HG02588 (cell line): Measurements from ENCODE around the gene ZC3H18.

Experiments
- ATAC-seq: cut with Tn5 transposase; IDR thresholded peaks from one replicate; pipeline ENCODE4 v1.9.1; 2021; ENCODE audit warnings: mild to moderate bottlenecking, moderate library complexity; ENCODE audit not compliant: unreplicated experiment

ZC3H18 gene

GRCh38 chr16:88532434-88533241 lies 37.6 kb upstream of the ZC3H18 start:
- ATAC-seq = no peak

GRCh38 chr16:88533381-88533917 lies 36.8 kb upstream of the ZC3H18 start:
- ATAC-seq = no peak

- ATAC-seq = no peak
These were observed 36.1 kb upstream of the ZC3H18 start for GRCh38 chr16:88533932-88534637.

GRCh38 chr16:88534638-88535190 lies 35.5 kb upstream of the ZC3H18 start:
- ATAC-seq = no peak

GRCh38 chr16:88535191-88535856 lies 34.9 kb upstream of the ZC3H18 start:
- ATAC-seq = no peak

DNA sequence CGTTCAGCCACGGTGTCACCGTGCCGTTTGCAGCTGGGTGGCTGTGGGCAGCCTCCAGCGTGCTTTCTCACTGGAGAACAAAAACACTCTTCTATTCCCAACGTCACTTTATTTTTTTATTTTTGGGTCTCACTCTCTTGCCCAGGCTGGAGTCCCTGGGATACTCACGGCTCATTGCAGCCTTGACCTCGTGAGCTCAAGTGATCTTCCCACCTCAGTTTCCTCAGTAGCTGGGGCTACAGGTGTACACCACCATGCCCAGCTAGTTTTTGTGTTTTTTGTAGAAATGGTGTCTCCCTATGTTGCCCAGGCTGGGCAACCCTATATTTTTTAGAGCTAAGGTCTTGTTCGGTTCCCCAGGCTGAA lies 34.4 kb upstream of the ZC3H18 start:
- ATAC-seq = no peak

DNA sequence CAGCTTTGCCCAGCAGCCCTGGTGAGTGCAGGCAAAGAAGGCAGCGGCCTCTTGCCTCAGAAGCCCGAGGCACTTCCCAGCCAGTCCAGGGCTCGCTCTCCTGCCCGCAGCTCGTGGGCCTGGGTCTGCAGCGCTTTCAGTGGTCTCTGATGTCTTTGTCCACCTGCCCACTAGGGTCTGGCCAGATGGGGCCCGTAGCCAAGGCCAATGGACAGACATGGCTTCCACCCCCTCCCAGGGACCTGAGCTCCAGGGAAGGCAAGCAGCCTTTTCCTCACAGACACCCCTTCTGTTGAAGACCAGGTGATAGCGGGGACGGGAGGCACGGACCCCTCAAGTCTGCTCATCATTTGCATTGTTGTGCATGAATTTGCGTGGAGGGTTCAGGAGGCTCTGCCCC lies 33.7 kb upstream of the ZC3H18 start:
- ATAC-seq = no peak

DNA sequence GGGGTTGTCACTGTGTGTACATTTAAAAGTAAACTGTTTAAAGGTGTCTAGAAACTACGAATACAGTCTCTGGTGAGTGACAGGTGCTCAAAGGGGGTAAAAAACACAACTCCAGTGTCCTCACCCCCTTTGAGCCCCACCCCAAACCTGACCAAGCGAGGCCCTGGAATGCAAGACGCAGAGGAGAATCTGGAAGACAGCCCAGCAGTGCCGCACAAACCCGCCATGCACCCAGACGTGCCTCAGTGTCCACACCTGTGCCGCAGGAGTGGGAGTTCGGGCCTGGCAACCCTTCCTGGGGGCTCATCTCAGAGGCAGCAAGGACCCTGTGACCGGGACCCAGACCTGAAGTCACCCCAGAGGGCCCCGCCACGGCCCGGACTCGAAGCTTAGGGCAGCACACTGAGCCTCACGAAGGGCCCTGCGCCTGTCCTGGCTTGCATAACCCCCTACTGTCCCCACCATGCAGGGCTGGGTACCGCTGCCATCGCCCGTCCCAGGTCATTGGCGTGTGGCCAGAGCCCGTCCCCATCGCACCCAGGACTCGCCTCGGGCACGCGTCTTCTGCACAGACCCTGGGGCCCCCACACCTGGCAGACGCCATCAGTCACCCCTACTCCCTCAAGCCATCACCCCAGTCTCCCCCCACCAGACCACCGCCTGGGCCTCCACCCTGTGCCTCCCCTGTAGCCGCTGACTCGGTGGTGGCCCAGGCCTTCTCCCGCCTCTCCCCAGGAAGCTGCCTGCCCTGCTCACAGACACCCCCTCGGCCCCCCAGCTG lies 33.0 kb upstream of the ZC3H18 start:
- ATAC-seq = no peak

DNA sequence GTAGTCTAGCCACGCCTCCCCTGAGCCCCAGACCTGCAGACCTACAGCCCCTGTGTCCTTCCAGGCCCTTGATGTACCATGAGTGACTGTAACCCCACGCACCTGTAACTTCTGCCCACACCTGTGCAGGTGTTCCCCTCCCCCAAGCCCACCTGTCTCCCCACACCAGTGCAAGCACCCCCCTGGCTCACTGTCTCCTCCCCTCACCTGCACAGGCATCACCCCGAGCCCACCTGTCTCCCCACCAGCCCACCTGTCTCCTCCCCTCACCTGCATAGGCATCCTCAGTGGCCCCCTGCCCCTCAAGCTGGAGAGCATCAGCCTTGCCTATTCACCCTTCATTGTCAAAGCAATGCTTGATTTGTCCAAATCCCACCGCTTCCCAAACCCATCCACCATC lies 32.3 kb upstream of the ZC3H18 start:
- ATAC-seq = no peak

DNA sequence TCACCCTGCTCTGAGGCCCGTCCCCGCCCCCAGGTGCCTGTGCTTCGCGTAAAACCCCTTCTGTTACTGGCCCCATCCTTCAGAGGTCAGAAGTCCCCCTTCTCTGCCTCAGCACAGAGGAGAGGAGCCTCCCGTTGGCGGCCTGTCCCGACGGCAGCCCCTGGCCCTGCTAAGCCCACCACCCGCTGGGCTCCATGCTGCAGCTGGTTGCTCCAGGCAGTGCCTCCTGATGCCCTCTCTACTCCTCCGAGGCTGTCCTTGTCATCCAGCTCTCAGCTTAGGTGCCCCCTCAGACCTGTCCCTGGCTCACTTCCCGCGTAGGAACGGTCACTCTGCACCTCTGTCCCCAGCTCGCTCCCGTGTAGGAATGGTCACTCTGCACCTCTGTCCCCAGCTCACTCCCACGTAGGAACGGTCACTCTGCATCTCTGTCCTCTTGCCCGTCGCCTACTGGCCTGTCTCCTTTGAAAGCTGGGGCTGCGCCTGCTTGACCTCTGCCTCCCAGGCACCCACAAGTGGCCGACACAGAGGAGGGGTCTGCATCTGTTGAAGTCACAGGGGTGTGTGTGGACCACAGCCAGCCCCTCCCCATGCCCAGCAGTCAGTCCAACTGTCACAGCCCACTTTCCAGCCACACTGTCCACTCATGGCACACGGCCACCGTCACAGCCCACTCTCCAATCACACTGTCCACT lies 31.7 kb upstream of the ZC3H18 start:
- no peak for ATAC-seq

GRCh38 chr16:88539261-88539651 lies 30.9 kb upstream of the ZC3H18 start:
- no peak for ATAC-seq

DNA sequence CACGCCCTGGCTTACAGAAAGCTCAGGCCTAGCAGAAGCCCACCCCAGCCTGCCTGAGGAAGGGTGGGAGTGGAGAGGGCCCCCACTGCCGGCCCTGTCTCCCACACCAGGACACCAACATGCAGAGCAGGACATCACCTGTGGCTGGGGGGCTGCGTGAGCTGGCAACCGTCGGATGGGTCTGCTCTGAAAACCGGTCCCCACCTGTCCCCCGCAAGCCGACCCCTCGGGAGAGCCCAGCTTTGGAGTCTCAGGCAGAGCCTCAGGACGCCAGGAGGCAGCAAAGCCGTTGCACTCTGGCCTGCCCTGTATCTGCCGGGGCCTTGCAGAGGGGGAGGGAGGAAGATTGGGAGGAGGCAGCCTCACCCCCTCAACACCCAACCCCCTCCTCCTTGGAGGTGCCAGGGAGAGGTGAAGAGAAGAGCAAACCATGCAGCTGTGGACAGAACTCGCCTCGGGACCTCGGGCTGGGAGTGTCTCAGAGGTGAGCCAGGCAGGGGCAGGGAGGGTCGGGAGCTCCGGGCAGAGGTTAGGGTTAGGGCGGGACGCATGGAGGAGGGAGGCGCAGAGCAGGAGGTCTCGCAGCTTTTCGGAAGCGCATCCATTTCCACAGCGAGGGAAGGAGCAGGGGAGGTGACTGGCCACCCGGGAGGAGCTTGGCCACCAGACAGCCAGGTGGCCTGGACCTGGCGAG lies 30.4 kb upstream of the ZC3H18 start:
- ATAC-seq = no peak

GRCh38 chr16:88540346-88540977 lies 29.7 kb upstream of the ZC3H18 start:
- ATAC-seq = no peak

- no peak for ATAC-seq
These were observed 28.2 kb upstream of the ZC3H18 start for GRCh38 chr16:88541831-88542616.

DNA sequence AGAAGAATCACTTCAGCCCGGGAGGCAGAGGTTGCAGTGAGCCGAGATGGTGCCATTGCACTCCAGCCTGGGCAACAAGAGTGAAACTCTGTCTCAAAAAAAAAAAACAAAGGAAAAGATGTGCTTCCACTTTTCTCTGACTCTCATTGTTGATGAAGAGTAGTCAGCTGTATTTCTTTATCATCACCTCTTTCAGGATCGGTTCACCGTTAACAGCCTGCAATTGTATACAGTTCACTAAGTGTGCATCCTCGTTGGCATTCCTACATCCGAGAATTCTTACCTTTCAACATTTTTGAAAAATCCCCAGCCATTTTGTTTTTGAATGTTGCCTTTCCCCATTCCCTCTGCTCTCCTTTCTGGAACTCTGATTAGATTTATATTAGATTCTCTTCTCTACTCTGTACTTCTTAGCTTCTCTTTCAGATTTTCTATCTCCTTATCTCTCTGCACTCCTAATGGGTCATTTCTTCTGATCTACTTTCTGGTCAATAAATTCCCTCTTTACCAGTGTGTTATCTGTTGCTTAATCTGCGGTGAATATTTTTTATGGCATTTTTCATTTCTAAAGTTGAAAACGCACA lies 26.9 kb upstream of the ZC3H18 start:
- no peak for ATAC-seq

DNA sequence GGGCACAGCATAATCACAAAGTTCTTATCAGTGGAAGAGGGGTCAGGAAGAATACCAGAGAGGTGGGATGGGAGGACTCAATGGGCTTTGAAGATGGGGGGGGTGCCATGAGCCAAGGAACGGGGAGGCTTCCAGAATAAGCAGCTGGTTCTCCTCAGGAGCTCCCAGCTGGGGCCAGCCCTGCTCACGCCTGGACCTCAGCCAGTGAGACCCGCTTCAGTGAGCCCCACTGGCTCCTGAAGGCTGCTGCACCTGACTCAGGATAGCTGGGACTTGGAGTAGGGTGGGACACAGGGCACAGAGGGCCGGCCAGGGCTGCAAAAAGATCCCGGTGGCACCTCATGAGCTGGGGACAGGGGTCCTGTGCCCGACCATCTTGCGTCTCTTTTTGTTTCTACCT lies 24.4 kb upstream of the ZC3H18 start:
- ATAC-seq = no peak

DNA sequence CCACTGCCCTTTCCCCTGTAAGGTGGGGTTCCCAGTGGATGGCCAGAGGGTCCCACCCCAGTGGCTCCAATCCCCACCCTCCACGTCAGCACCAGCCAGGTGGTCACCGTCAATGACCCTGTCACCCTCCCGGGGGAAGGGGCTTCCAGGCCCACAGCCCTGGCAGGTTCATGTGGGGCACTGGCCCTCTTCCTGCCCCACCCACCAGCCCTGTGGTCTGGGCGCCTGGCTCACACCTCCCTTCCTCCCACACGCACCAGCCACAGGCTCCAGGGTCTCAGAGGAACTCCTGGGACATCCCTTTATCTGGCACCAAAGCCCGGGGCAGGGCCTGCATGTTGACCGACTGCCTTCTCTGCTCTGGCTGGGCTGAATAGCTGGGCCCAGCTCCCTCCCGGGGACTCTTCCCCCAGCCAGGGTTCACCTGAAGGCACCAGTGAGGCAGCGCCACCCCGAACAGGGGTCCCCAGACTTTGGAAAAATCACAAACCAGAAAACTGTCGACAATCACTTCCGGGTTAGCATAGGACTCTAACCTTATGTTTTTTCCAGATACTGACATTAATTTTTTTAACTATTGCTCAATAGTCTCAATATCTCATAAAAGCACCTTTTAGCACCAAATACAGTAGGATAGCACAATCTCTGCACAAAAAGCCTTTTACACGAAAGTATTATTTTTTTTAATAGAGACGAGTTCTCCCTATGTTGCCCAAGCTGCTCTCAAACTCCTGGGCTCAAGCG lies 21.9 kb upstream of the ZC3H18 start:
- no peak for ATAC-seq
